Esophagus squamous epithelium (tissue), 5 donors: ENCODE results near the gene TNKS1BP1. TPM values are rescaled to one million over a fixed set of nuclear protein-coding genes. Genes with fewer than 3 reads are reported as not detected.
"Not testable (repeated sequence)": the region's sequence is repeated elsewhere in the genome, so short reads cannot be mapped to it uniquely, and the experiment has no call there.

Source experiments
- DNase-seq: peaks from one replicate; lab custom pipeline; 2025; lab: John Stamatoyannopoulos, UW
- H3K27ac ChIP-seq, 4 donors: fragments of 200-600 bp; sonication (generic); one replicate each; pipeline ENCODE4 v1.5.1; 2016 to 2019; ENCODE audit warnings: mild to moderate bottlenecking in 1 of 4
- H3K27me3 ChIP-seq, 4 donors: fragments of 200-600 bp; sonication (generic); 1 replicate in 3 of 4; 2 replicates in 1 of 4; pipeline versions ENCODE4 v1.5.1 to v1.6.0; 2017 to 2021; ENCODE audit warnings: antibody characterized with exemption in 1 of 4
- H3K36me3 ChIP-seq, 3 donors: fragments of 200-600 bp; sonication (generic); one replicate each; pipeline ENCODE4 v1.5.1; 2016 to 2019
- H3K4me1 ChIP-seq, 3 donors: fragments of 200-600 bp; sonication (generic); one replicate each; pipeline ENCODE4 v1.5.1; 2017 to 2019
- H3K4me3 ChIP-seq, 4 donors: fragments of 200-600 bp; sonication (generic); 1 replicate in 3 of 4; 2 replicates in 1 of 4; pipeline ENCODE4 v1.5.1; 2016 to 2019; ENCODE audit warnings: mild to moderate bottlenecking in 2 of 4, moderate library complexity in 1 of 4
- H3K9me3 ChIP-seq, 3 donors: fragments of 200-600 bp; sonication (generic); one replicate each; pipeline ENCODE4 v1.5.1; 2016 to 2019
- POLR2A ChIP-seq, 4 donors: fragments of 450-650 bp; IDR thresholded peaks; one replicate each; pipeline ENCODE4 v1.6.1; 2017; ENCODE audit warnings: antibody characterized with exemption in 4 of 4, mild to moderate bottlenecking in 4 of 4, moderate library complexity in 3 of 4
- WGBS, 2 donors: methylation state at CpG; one replicate each; pipeline ENCODE4 v1.1.5; 2018; 5-methylcytosine and 5-hydroxymethylcytosine counted together
- intact Hi-C: fragments of 100-400 bp; cut with DNase I; formaldehyde crosslinking; loops from one replicate; pipeline ENCODE4 v1.15.0; 2022
- total RNA-seq, 4 donors: library from RNA; depleted of rRNA; stranded (reverse); fragments of >200 nt; gene quantifications; one replicate each; pipeline ENCODE4 v1.1.0, GENCODE V29; 2016
- TF ChIP-seq, protein P1 (sequence below), 6 experiments: fragments of 450-650 bp in 4 of 6; fragments of 200-600 bp in 2 of 6; sonication (generic) in 2 of 6; IDR thresholded peaks; one replicate each; pipeline ENCODE4 v1.5.1; 2016 to 2019; ENCODE audit warnings: antibody characterized with exemption in 6 of 6, mild to moderate bottlenecking in 4 of 6, moderate library complexity in 4 of 6
- donor health status: DM: yes; HTN: yes; CAD: no.

Gene TNKS1BP1
- total RNA-seq, 4 donors from 2014 or later, result 94.6 to 212 (median 124) TPM

DNA sequence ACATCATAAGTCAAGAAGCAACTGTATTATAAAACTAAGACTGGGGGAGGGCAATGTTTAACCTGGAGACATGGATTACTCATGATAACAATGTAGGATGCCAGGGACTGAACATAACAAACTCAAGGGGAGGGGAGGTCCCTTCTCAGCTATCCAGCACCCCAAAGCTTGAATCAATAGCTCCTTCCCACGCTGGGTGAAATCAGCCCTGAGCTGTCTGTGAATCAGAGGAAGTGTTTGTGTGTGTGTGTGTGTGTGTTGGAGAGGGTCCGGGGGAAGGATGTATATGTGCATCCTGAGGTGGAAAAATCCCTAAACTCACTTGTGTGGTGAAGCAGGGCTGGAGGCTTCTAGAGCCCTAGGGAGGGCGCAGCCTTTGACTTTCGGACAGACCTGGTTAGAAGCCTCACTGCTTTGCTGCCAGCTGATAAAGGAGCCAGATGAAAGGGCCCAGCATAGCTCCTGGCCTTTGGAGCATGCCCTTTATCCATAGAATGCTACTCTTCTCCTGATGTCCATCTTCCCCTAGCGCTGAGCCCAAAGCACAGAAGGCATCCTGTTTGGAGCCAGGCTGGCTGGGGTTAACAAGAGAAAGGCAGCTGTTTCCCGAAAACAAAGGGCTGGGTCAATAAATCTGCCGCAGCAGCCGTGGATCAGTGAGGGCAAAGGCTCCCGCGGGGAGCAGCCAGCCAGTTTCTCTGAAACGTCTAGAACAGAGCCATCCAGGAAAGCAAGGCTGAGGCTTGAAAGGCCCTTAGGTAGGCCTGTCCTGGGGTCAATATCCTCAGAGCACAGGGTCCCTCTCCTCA lies 35.8 kb downstream of the TNKS1BP1 start:
- TF ChIP-seq, protein P1, sequence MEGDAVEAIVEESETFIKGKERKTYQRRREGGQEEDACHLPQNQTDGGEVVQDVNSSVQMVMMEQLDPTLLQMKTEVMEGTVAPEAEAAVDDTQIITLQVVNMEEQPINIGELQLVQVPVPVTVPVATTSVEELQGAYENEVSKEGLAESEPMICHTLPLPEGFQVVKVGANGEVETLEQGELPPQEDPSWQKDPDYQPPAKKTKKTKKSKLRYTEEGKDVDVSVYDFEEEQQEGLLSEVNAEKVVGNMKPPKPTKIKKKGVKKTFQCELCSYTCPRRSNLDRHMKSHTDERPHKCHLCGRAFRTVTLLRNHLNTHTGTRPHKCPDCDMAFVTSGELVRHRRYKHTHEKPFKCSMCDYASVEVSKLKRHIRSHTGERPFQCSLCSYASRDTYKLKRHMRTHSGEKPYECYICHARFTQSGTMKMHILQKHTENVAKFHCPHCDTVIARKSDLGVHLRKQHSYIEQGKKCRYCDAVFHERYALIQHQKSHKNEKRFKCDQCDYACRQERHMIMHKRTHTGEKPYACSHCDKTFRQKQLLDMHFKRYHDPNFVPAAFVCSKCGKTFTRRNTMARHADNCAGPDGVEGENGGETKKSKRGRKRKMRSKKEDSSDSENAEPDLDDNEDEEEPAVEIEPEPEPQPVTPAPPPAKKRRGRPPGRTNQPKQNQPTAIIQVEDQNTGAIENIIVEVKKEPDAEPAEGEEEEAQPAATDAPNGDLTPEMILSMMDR (IDR thresholded peaks at IDR 0.05), result no peak
- TF ChIP-seq POLR2A (IDR thresholded peaks at IDR 0.05), result no peak
- intact Hi-C loops, result no loop called here
- Histone ChIP-seq H3K27me3 (peaks cover 0 to 27% (median 0%) of the 10 kb centered on the region in 4 donors), H3K9me3 (no peaks in the 10 kb centered on the region), H3K27ac (peak overlapping the region in 3 of 4 donors; percentile 10 to 39 (median 30)), H3K4me1 (peaks cover 5 to 43% (median 22%) of the 10 kb centered on the region in 3 donors), H3K4me3 (no peak overlapping the region), H3K36me3 (no peaks in the 10 kb centered on the region)
- DNase-seq, result no peak
- 15 to 29% methylated on average over 2 to 8 of the region's 11 CpGs for WGBS, 2 donors

DNA sequence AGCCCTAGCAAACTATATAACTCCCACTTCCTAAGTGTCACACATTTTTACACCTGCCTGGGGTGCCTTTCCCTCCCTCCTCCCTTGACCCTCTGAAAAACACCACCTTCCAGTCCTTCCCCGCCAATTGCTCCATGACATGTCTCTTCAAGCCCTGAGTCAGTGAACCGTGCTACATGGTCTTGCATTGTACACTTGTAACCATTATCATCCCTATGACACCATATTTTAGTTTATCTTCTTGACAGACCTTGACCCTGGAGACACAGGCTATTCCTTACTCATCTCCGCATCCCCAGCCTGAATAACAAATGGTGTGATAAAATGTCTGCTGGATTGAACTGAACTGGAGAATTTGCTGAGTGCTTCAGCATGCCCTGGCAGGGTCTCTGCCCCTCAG lies 36.9 kb downstream of the TNKS1BP1 start:
- H3K4me3 ChIP-seq, result no peak overlapping the region
- H3K4me1 ChIP-seq, result peaks cover 0 to 43% (median 21%) of the 10 kb centered on the region in 3 donors
- intact Hi-C loops, result no loop called here
- TF ChIP-seq POLR2A (IDR thresholded peaks at IDR 0.05), result no peak
- TF ChIP-seq, protein P1 (IDR thresholded peaks at IDR 0.05), result no peak
- no peaks in the 10 kb centered on the region for H3K36me3 ChIP-seq
- 62 to 68% methylated on average over 3 of the region's 3 CpGs for WGBS, 2 donors
- H3K27ac ChIP-seq, result no peak overlapping the region
- peaks cover 0 to 27% (median 0%) of the 10 kb centered on the region in 4 donors for H3K27me3 ChIP-seq
- DNase-seq, result no peak
- no peaks in the 10 kb centered on the region for H3K9me3 ChIP-seq

DNA sequence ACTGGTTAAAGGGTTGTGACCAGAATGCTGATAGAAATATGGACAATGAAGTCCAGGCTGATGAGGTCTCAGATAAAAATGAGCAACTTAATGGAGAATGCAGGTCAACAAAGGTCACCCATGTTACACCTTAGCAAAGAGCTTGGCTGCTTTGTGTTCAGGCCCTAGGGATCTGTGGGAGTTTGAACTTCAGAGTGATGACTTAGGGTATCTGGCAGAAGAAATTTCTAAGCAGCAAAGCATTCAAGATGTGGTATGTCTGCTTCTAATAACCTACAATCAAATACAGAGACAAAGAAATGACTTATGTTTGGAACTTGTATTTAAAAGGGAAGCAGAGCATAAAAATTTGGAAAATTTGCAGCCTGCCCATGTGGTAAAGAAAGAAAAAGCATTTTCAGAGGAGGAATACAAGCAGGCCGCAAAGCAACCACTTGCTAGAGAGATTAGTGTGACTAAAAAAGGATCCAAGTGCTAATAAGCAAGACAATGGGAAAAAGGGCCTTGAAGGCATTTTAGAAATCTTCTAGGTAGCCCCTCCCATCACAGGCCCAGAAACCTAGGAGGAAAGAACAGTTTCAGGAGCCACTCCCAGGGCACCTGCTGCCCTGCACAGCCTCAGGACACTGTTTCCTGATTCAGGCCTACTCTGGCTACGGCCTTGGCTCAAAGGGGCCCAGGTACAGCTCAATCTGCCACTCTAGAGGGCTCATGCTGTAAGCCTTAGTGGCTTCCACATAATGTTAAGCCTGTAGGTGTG lies 41.3 kb downstream of the TNKS1BP1 start:
- Histone ChIP-seq H3K4me3 (no peak overlapping the region), H3K4me1 (peaks cover 6 to 31% (median 8%) of the 10 kb centered on the region in 3 donors), H3K27ac (peak overlapping the region in 1 of 4 donors; percentile 18), H3K27me3 (peaks cover 0 to 31% (median 0%) of the 10 kb centered on the region in 4 donors), H3K9me3 (no peaks in the 10 kb centered on the region), H3K36me3 (no peaks in the 10 kb centered on the region)
- intact Hi-C loops, result no loop called here
- no peak for DNase-seq
- TF ChIP-seq POLR2A (IDR thresholded peaks at IDR 0.05), result no peak
- TF ChIP-seq, protein P1 (IDR thresholded peaks at IDR 0.05), result no peak
- 38 to 56% methylated on average over 1 to 2 of the region's 2 CpGs for WGBS, 2 donors

DNA sequence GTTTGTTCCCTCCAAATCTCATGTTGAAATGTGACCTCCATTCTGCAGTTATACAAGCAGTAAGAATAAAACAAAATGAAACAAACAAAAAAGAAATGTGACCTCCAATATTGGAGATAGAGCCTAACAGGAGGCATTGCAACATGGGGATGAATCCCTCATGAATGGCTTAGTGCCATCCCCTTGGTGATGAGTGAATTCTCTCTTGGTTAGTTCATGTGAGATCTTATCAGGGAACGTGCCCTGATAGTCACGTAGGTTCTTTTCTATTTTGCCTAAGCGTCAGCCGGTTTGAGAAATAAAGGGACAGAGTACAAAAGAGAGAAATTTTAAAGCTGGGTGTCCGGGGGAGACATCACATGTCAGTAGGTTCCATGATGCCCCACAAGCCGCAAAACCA lies 43.2 kb downstream of the TNKS1BP1 start:
- H3K27ac ChIP-seq, H3K9me3 ChIP-seq, DNase-seq, H3K36me3 ChIP-seq, intact Hi-C loops, H3K4me3 ChIP-seq: not testable (repeated sequence)
- peaks cover 0 to 18% (median 0%) of the 10 kb centered on the region in 4 donors for H3K27me3 ChIP-seq
- 71 to 89% methylated on average over 6 of the region's 6 CpGs for WGBS, 2 donors
- peaks cover 15 to 44% (median 20%) of the 10 kb centered on the region in 3 donors for H3K4me1 ChIP-seq

DNA sequence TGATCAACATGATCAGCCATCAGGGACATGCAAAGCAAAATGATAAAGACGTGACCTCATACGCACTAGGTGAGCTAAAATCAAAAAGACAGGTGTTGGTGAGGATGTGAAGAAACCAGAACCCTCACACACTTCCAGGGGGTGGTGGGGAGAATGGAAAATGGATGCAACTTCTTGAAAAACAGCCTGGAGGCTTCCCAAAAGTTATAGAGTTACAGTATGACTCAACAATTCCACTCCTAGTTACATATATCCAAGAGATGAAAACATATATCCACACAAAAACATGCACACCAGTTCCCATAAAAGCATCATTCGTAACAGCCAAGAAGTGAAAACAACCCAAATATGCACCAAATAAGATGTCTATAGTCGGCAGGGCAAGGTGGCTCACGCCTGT lies 45.6 kb downstream of the TNKS1BP1 start:
- Histone ChIP-seq H3K4me3 (no peak overlapping the region), H3K27ac (no peak overlapping the region), H3K27me3 (peaks cover 0 to 4% (median 0%) of the 10 kb centered on the region in 4 donors), H3K36me3 (no peaks in the 10 kb centered on the region), H3K9me3 (no peaks in the 10 kb centered on the region), H3K4me1 (peaks cover 15 to 46% (median 20%) of the 10 kb centered on the region in 3 donors)
- 70 to 81% methylated on average over 5 of the region's 5 CpGs for WGBS, 2 donors
- TF ChIP-seq POLR2A (IDR thresholded peaks at IDR 0.05), result no peak
- TF ChIP-seq, protein P1 (IDR thresholded peaks at IDR 0.05), result no peak
- no peak for DNase-seq
- intact Hi-C loops, result no loop called here
